Measurements from ENCODE around the gene TMEM258.
A peak's percentile ranks its signal among the peaks of the same experiment; 100 is the strongest.

The TMEM258 gene

DNA sequence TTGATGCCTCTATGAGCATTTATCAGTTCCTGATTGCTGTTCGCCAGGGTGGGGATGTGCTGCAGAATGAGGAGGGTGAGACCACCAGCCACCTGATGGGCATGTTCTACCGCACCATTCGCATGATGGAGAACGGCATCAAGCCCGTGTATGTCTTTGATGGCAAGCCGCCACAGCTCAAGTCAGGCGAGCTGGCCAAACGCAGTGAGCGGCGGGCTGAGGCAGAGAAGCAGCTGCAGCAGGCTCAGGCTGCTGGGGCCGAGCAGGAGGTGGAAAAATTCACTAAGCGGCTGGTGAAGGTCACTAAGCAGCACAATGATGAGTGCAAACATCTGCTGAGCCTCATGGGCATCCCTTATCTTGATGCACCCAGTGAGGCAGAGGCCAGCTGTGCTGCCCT, 3.1 kb upstream of the TMEM258 start:
- peaks cover 4% of the 10 kb centered on the region; the same call in 1 of the 2 replicates for H3F3A ChIP-seq (ENCODE audit: insufficient read depth, low read length)
- H3K36me3 ChIP-seq (ENCODE audit: insufficient read depth, low read length) = peaks cover 54% of the 10 kb centered on the region

DNA sequence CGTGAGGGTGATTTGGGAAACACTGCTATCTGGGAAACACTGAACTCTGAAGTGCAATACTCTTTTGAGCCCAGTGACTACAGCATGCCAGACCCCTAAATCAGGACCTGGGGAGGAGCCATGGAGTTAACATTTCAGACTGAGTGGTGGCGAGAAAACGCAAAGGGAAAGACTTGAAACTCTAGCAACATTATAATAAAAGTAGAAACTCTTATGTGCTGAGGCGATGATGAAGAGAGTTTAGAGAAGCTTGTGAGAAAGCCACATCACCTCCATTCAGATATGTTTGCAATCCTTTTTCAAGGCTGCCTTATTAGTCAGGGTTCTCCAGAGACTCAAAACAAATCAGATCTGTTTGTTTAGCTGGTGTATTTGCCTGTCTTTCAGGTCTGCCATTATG, 2.2 kb upstream of the TMEM258 start:
- H3K27ac ChIP-seq (ENCODE audit: low read depth, low read length, poor library complexity, severe bottlenecking) = no peak overlapping the region
- peaks cover 58% of the 10 kb centered on the region for H3K36me3 ChIP-seq (ENCODE audit: insufficient read depth, low read length)
- H4K20me1 ChIP-seq (ENCODE audit: insufficient read depth, low read length) = no peaks in the 10 kb centered on the region
- peak overlapping the region; percentile 35; the same call in 1 of the 2 replicates for H3K9ac ChIP-seq (ENCODE audit: low read length)
- no peaks in the 10 kb centered on the region for H3K9me2 ChIP-seq (ENCODE audit: low read depth, low read length)
- TF ChIP-seq, protein P1, sequence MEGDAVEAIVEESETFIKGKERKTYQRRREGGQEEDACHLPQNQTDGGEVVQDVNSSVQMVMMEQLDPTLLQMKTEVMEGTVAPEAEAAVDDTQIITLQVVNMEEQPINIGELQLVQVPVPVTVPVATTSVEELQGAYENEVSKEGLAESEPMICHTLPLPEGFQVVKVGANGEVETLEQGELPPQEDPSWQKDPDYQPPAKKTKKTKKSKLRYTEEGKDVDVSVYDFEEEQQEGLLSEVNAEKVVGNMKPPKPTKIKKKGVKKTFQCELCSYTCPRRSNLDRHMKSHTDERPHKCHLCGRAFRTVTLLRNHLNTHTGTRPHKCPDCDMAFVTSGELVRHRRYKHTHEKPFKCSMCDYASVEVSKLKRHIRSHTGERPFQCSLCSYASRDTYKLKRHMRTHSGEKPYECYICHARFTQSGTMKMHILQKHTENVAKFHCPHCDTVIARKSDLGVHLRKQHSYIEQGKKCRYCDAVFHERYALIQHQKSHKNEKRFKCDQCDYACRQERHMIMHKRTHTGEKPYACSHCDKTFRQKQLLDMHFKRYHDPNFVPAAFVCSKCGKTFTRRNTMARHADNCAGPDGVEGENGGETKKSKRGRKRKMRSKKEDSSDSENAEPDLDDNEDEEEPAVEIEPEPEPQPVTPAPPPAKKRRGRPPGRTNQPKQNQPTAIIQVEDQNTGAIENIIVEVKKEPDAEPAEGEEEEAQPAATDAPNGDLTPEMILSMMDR (IDR thresholded peaks at IDR 0.05; ENCODE audit: low read length) = no peak
- TF ChIP-seq EZH2 (IDR thresholded peaks at IDR 0.05; ENCODE audit: borderline replicate concordance, low read length) = no peak
- H3K9me3 ChIP-seq (ENCODE audit: low read length) = no peaks in the 10 kb centered on the region
- peaks cover 57% of the 10 kb centered on the region for H3K4me1 ChIP-seq (ENCODE audit: insufficient read depth, low read length, severe bottlenecking)
- H2AFZ ChIP-seq (ENCODE audit: low read length) = no peak overlapping the region
- H3K79me2 ChIP-seq (ENCODE audit: insufficient read depth, low read length) = peaks cover 50% of the 10 kb centered on the region
- peak overlapping the region; percentile 45 for H3K4me2 ChIP-seq (ENCODE audit: low read length)
- peaks cover 4% of the 10 kb centered on the region; the same call in 1 of the 2 replicates for H3F3A ChIP-seq (ENCODE audit: insufficient read depth, low read length)
- H3K4me3 ChIP-seq (ENCODE audit: low read depth, low read length, poor library complexity, severe bottlenecking) = peak overlapping the region; percentile 37
- no peaks in the 10 kb centered on the region for H3K27me3 ChIP-seq (ENCODE audit: insufficient read depth, low read length)

More for the DNA sequence above, 3.1 kb upstream of the TMEM258 start:
- Histone ChIP-seq H3K4me1 (ENCODE audit: insufficient read depth, low read length, severe bottlenecking) (peaks cover 59% of the 10 kb centered on the region), H4K20me1 (ENCODE audit: insufficient read depth, low read length) (no peaks in the 10 kb centered on the region), H3K79me2 (ENCODE audit: insufficient read depth, low read length) (peaks cover 50% of the 10 kb centered on the region), H3K27me3 (ENCODE audit: insufficient read depth, low read length) (no peaks in the 10 kb centered on the region), H3K4me2 (ENCODE audit: low read length) (peak overlapping the region; percentile 45; the same call in 1 of the 2 replicates), H3K9me2 (ENCODE audit: low read depth, low read length) (no peaks in the 10 kb centered on the region), H3K4me3 (ENCODE audit: low read depth, low read length, poor library complexity, severe bottlenecking) (peak overlapping the region; percentile 37), H3K9me3 (ENCODE audit: low read length) (no peaks in the 10 kb centered on the region), H2AFZ (ENCODE audit: low read length) (no peak overlapping the region), H3K9ac (ENCODE audit: low read length) (peak overlapping the region; percentile 35; the same call in 1 of the 2 replicates), H3K27ac (ENCODE audit: low read depth, low read length, poor library complexity, severe bottlenecking) (no peak overlapping the region)
- TF ChIP-seq, protein P1 (IDR thresholded peaks at IDR 0.05; ENCODE audit: low read length) = no peak
- no peak for TF ChIP-seq EZH2 (IDR thresholded peaks at IDR 0.05; ENCODE audit: borderline replicate concordance, low read length)

DNA sequence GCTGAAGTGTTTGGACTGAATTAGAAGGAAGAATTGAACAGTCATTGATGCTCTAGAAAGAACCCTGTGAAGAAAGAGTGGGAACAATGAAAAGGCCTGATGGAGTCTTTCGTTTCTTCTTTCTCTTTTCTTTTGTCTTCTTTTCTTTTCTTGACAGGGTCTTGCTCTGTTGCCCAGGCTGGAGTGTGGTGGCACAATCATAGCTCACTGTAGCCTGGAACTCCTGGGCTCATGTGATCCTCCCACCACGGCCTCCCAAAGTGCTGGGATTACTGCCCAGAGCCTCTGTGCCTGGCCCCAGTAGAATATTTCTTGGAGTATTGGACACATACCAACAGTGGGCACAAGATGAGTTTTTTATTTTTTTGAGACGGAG, 1.4 kb upstream of the TMEM258 start:
- no peaks in the 10 kb centered on the region for H4K20me1 ChIP-seq (ENCODE audit: insufficient read depth, low read length)
- H3K27ac ChIP-seq (ENCODE audit: low read depth, low read length, poor library complexity, severe bottlenecking) = peak overlapping the region; percentile 83
- peaks cover 51% of the 10 kb centered on the region for H3K4me1 ChIP-seq (ENCODE audit: insufficient read depth, low read length, severe bottlenecking)
- no peak overlapping the region for H2AFZ ChIP-seq (ENCODE audit: low read length)
- H3F3A ChIP-seq (ENCODE audit: insufficient read depth, low read length) = peaks cover 4% of the 10 kb centered on the region; the same call in 1 of the 2 replicates
- H3K4me3 ChIP-seq (ENCODE audit: low read depth, low read length, poor library complexity, severe bottlenecking) = peak overlapping the region; percentile 95
- no peaks in the 10 kb centered on the region for H3K9me2 ChIP-seq (ENCODE audit: low read depth, low read length)
- peak overlapping the region; percentile 67 for H3K4me2 ChIP-seq (ENCODE audit: low read length)
- H3K27me3 ChIP-seq (ENCODE audit: insufficient read depth, low read length) = no peaks in the 10 kb centered on the region
- no peak for TF ChIP-seq EZH2 (IDR thresholded peaks at IDR 0.05; ENCODE audit: borderline replicate concordance, low read length)
- TF ChIP-seq, protein P1 (IDR thresholded peaks at IDR 0.05; ENCODE audit: low read length) = no peak
- H3K9me3 ChIP-seq (ENCODE audit: low read length) = no peaks in the 10 kb centered on the region
- peaks cover 50% of the 10 kb centered on the region for H3K79me2 ChIP-seq (ENCODE audit: insufficient read depth, low read length)
- H3K36me3 ChIP-seq (ENCODE audit: insufficient read depth, low read length) = peaks cover 58% of the 10 kb centered on the region
- H3K9ac ChIP-seq (ENCODE audit: low read length) = peak overlapping the region; percentile 81

Measured in OCI-LY1 (cell line).